NCI-H1105 treated with DMSO at 0.1 percent for 48 hours (cell line): ENCODE measurements around the gene THUMPD1.
"Not testable (repeated sequence)": the region's sequence is repeated elsewhere in the genome, so short reads cannot be mapped to it uniquely, and the experiment has no call there.

Source experiments
- DNase-seq: peaks from one replicate; lab custom pipeline; 2025; lab: John Stamatoyannopoulos, UW

THUMPD1 gene

GRCh38 chr16:20741554-20742285 lies at the start of gene THUMPD1:
Gene THUMPD1 (minus strand): TSS chr16:20741818. CDS start chr16:20741739, 79 bp downstream.
- DNase-seq = peak; percentile 74

GRCh38 chr16:20789130-20789529 lies 47.5 kb upstream of the THUMPD1 start:
- no peak for DNase-seq

- DNase-seq = no peak
Measured at GRCh38 chr16:20784204-20784603, 42.6 kb upstream of the THUMPD1 start.

GRCh38 chr16:20782470-20782869 lies 40.9 kb upstream of the THUMPD1 start:
- no peak for DNase-seq

- DNase-seq = no peak
Measured at GRCh38 chr16:20781697-20782096, 40.1 kb upstream of the THUMPD1 start.

GRCh38 chr16:20774703-20775362 lies 33.2 kb upstream of the THUMPD1 start:
- peak; percentile 12 for DNase-seq

GRCh38 chr16:20773679-20774078 lies 32.1 kb upstream of the THUMPD1 start:
- no peak for DNase-seq

- no peak for DNase-seq
Measured at GRCh38 chr16:20768818-20769217, 27.2 kb upstream of the THUMPD1 start.

- no peak for DNase-seq
Measured at GRCh38 chr16:20768121-20768520, 26.5 kb upstream of the THUMPD1 start.

GRCh38 chr16:20767577-20767976 lies 26.0 kb upstream of the THUMPD1 start:
- no peak for DNase-seq

GRCh38 chr16:20766294-20766693 lies 24.7 kb upstream of the THUMPD1 start:
- DNase-seq = no peak

- DNase-seq = no peak
Measured at GRCh38 chr16:20765732-20766131, 24.1 kb upstream of the THUMPD1 start.

GRCh38 chr16:20764448-20764847 lies 22.8 kb upstream of the THUMPD1 start:
- not testable (repeated sequence) for DNase-seq

GRCh38 chr16:20763461-20764232 lies 22.0 kb upstream of the THUMPD1 start, which contains the start of gene ACSM3:
Gene ACSM3 (plus strand): TSS chr16:20764014. CDS start chr16:20770035, 6,021 bp downstream.
- no peak for DNase-seq

- no peak for DNase-seq
Measured at GRCh38 chr16:20762404-20763123, 20.9 kb upstream of the THUMPD1 start.

- no peak for DNase-seq
Measured at GRCh38 chr16:20761175-20761574, 19.6 kb upstream of the THUMPD1 start.

GRCh38 chr16:20760346-20760745 lies 18.7 kb upstream of the THUMPD1 start:
- no peak for DNase-seq

- not testable (repeated sequence) for DNase-seq
Measured at GRCh38 chr16:20755799-20756198, 14.2 kb upstream of the THUMPD1 start.

- DNase-seq = no peak
Measured at GRCh38 chr16:20755238-20755637, 13.6 kb upstream of the THUMPD1 start.

- no peak for DNase-seq
Measured at GRCh38 chr16:20753727-20754126, 12.1 kb upstream of the THUMPD1 start.

GRCh38 chr16:20750558-20750957 lies 8.9 kb upstream of the THUMPD1 start:
- no peak for DNase-seq

- no peak for DNase-seq
Measured at GRCh38 chr16:20749474-20749873, 7.9 kb upstream of the THUMPD1 start.
